CD4-positive, alpha-beta T cell treated with Interleukin-4 for 4 hours (primary cell): ENCODE data around the gene UNCX.

Source experiments
- DNase-seq: peaks from one replicate; pipeline ENCODE4 v3.0.0-alpha.2; 2020

Gene UNCX

DNA sequence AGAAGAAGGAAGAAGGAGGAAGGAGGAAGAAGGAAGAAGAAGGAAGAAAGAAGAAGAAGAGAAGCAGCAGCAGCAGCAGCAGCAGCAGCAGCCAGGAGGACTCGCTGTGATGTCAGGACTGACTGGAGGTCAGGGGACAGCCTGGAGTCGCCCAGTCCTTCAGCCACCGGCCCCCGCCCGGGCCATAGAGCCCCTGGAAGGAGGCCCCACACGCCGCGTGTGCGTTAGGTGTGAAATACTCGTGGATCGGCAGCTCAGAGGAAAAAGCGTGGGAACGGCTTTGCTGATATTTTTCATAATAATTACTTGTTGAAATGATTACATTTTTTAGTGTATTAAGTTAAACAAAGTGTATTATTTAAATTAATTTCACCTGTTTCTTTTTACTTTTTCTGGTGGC, 48.4 kb downstream of the UNCX start:
- DNase-seq: no peak

DNA sequence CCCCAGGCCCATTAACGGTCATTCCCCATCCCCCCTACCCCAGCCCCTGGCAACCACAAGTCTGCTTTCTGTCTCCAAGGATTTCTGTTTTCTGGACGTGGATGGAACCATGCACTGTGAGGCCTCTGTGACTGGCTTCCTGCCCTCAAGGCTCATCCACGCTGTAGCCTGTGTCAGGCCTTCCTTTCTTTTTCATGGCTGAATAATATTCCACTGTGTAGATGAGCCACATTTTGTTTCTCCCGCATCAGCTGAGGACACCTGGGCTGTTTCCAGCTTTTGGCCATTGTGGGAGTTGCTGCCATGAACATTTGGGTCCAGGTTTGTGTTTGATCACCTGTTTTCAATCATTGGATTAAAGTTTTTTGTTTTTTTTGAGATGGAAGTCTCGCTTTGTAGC, 50.0 kb downstream of the UNCX start:
- DNase-seq: no peak

DNA sequence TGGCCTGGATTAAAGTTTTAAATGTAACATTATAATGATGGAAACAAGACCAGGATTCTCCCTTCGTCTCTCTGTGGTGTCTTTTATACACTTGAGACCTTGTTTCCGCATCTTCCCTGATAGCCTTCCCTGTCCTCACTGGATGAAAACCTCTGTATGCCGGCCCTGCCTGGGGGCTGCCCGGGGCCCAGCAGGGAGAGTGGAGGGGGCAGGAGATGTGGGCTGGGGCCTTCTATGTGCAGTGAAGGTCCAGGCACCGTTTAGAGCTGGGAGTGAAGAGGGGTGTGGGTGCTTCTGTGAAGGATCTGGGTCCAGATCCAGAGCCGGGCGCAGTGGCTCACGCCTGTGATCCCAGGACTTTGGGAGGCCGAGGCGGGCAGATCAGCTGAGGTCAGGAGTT, 50.7 kb downstream of the UNCX start:
- no peak for DNase-seq

DNA sequence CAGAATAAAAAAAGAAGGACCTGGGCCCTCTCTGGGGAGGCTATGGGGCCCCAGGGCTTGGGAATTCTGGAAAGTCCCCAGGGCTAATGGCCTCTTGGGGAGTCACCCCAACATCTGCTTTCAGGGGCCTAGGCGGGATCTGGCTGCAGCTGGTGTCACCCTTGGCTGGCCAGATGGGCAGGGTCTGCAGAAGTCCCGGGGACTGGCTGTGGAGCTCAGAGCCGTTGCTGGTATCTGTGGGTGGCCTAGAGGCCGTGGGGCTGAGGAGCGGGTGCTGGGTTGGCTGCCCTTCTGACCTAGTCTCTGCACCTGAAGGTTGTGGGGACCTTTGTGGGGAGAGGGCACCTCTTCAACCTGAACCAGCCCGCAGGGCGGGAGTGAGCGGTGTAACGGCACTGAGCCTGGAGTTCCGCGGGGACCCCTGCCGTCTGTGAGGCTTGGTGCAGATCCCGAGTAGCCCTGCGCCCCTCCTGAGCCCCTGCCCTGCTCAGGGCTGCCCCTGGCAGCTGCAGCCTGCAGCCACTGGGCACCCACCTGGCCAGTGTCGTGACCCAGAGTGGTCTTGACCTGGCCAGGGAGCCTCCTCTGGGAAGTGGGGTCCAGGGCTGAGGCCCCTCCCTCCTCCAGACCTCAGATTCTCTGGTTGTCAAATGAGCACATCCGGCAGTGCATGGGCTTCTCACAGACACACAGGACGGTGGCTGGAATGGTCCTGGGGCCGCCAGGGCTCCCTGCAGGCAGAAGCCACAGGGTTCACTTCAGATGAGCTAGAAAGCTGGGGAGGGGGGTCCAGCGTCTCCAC, 51.5 kb downstream of the UNCX start:
- DNase-seq: no peak

DNA sequence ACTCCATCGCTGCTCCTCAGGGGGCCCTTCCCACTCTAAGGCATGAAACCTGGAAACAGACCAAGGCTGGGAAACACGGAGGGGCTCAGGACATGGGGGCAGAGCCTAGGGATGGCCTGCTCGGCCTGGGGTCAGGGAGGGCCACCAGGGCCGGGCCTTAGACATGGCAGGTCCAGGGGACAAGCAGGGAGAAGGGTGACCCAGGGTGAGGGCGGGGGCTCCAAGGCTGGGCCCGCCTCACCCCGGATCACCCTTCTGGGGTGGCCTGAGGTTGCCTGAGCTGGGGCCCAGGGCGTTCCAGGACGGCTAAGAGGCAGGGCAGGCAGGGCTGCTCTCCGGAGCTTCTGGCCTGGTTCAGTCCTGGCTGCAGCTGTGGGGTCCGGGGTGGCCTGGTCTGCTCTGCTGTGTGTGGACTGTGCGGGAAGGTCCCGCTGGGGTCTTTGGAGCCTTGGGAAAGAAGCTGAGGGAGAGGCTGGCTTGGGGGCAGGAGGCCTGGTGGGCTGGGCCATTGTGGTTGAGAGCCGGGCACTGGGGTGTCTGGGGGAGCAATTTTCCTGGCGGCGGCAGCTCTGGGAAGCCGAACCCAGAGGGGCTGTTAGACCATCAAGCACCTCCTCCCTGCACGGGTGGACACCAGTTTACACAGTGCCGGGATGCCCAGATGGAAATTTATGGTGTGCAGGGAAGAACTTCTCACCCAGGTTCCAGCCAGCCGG, 52.2 kb downstream of the UNCX start:
- DNase-seq: no peak

DNA sequence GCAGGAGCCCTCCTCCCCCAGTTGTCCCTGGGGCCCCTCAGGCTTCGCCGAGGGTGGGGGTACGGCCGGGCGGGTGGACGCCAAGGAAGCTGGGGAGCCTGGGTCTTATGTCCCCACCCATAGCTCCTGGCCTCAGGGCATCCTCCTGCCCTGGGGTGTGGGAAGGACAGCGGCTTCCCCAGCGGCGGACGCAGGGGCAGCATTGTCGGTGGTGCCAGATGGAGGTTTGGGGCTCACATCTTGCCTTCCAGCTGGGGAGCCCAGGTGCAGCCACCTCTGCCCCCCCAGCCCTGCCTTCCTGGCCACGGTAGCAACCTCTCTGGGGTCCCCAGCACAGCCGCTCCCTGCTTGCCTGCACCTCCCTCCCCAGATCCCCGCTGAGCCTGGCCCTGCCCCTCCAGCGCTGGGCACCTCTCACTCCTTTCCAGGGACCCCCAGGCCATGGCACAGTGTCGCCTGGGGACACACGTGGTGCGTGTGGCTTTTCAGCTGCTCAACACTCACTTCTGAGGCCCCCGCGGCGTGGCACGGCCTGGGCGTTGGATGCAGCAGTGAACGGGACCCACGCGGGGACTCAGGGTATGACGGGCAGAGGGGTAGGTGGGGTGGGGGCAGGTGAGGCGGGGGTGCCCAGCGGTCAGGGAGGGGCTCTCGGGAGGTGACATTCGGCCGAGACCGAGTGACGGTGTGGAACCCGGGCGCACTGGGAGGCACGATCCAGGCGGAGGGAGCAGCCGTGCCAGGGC, 53.1 kb downstream of the UNCX start:
- no peak for DNase-seq
